HCT116 (cell line): ENCODE results near the gene DNAJC28.

Experiments
- ATF3 ChIP-seq: IDR thresholded peaks from 2 replicates; pipeline ENCODE4 v1.6.1; 2012
- CEBPB ChIP-seq: IDR thresholded peaks from 2 replicates; pipeline ENCODE4 v1.6.1; 2012; ENCODE audit warnings: low read depth
- CTCF ChIP-seq, 3 experiments: fragments of 200-600 bp in 1 of 3; sonication (generic) in 1 of 3; IDR thresholded peaks in 2 of 3; conservative IDR thresholded peaks in 1 of 3; 2 replicates each; pipeline ENCODE4 v1.5.1; 2012 to 2017; ENCODE audit warnings: low read depth in 2 of 3, low read length in 2 of 3, antibody characterized with exemption in 1 of 3, borderline replicate concordance in 1 of 3, control low read depth in 1 of 3, mild to moderate bottlenecking in 1 of 3, mixed read lengths in 1 of 3, mixed run types in 1 of 3, moderate library complexity in 1 of 3; ENCODE audit not compliant: insufficient read depth in 1 of 3
- EGR1 ChIP-seq: IDR thresholded peaks from 2 replicates; pipeline ENCODE4 v1.6.1; 2012; ENCODE audit warnings: low read depth
- ELF1 ChIP-seq: IDR thresholded peaks from 2 replicates; pipeline ENCODE4 v1.6.1; 2012; ENCODE audit warnings: low read depth, borderline replicate concordance
- EZH2 ChIP-seq: fragments of 200-600 bp; sonication (generic); IDR thresholded peaks from 2 replicates; pipeline ENCODE4 v1.6.1; 2017; ENCODE audit warnings: antibody characterized with exemption, mixed run types
- EZH2phosphoT487 ChIP-seq: fragments of 200-600 bp; IDR thresholded peaks from 2 replicates; pipeline ENCODE4 v1.6.1; 2018; ENCODE audit warnings: antibody characterized with exemption, borderline replicate concordance
- POLR2A ChIP-seq: IDR thresholded peaks from 2 replicates; pipeline ENCODE4 v1.7.0; 2011; ENCODE audit warnings: borderline replicate concordance; ENCODE audit not compliant: insufficient read depth, insufficient read length; ENCODE audit errors: extremely low read depth
- POLR2AphosphoS5 ChIP-seq: IDR thresholded peaks from 2 replicates; pipeline ENCODE4 v1.6.1; 2011; ENCODE audit warnings: mild to moderate bottlenecking, low read depth, low read length, moderate library complexity
- RAD21 ChIP-seq: IDR thresholded peaks from 2 replicates; pipeline ENCODE4 v1.6.1; 2012; ENCODE audit warnings: low read depth, mild to moderate bottlenecking
- REST ChIP-seq: IDR thresholded peaks from 2 replicates; pipeline ENCODE4 v1.6.1; 2012; ENCODE audit warnings: low read depth
- SP1 ChIP-seq: IDR thresholded peaks from 2 replicates; pipeline ENCODE4 v1.6.1; 2012; ENCODE audit warnings: low read depth
- SRF ChIP-seq: IDR thresholded peaks from 2 replicates; pipeline ENCODE4 v1.6.1; 2012; ENCODE audit warnings: low read depth
- TCF7L2 ChIP-seq: IDR thresholded peaks from 2 replicates; pipeline ENCODE4 v1.7.0; 2011; ENCODE audit warnings: borderline replicate concordance, inconsistent platforms; ENCODE audit not compliant: insufficient read depth, insufficient read length; ENCODE audit errors: extremely low read depth

GRCh38 chr21:33458861-33459260 is 32.7 kb downstream of the DNAJC28 start:
- no peak for TF ChIP-seq TCF7L2
- TF ChIP-seq CTCF (IDR thresholded peaks at IDR 0.05 in 2 of 3, conservative IDR thresholded peaks at IDR 0.05 in 1 of 3; ENCODE audit: borderline replicate concordance in 1 of 3, insufficient read depth in 1 of 3, low read depth in 2 of 3, low read length in 2 of 3), result no peak
- no peak for TF ChIP-seq RAD21
- TF ChIP-seq ELF1, result no peak
- no peak for TF ChIP-seq SP1
- no peak for TF ChIP-seq POLR2A
- no peak for TF ChIP-seq EZH2
- TF ChIP-seq ATF3, result no peak
- TF ChIP-seq EGR1, result no peak
- no peak for TF ChIP-seq POLR2AphosphoS5
- TF ChIP-seq SRF, result no peak
- no peak for TF ChIP-seq EZH2phosphoT487
- no peak for TF ChIP-seq CEBPB
- TF ChIP-seq REST, result no peak
